Right lobe of liver (tissue), 4 donors: ENCODE measurements around the gene FER1L5.

Experiments
- POLR2A ChIP-seq: fragments of 450-650 bp; IDR thresholded peaks from one replicate; pipeline ENCODE4 v1.6.1; 2017; ENCODE audit warnings: antibody characterized with exemption, mild to moderate bottlenecking
- TF ChIP-seq, protein P1 (sequence below), 4 donors: fragments of 200-600 bp in 3 of 4; fragments of 450-650 bp in 1 of 4; IDR thresholded peaks; one replicate each; pipeline versions ENCODE4 v1.5.1 to v1.8.0; 2016 to 2022; ENCODE audit warnings: antibody characterized with exemption in 4 of 4, mild to moderate bottlenecking in 2 of 4
- donor health status: DM: no; HTN: no; CAD: no.
- donor health status: DM: no; HTN: no; CAD: no.
- donor health status: DM: no; HTN: yes; CAD: no.

DNA sequence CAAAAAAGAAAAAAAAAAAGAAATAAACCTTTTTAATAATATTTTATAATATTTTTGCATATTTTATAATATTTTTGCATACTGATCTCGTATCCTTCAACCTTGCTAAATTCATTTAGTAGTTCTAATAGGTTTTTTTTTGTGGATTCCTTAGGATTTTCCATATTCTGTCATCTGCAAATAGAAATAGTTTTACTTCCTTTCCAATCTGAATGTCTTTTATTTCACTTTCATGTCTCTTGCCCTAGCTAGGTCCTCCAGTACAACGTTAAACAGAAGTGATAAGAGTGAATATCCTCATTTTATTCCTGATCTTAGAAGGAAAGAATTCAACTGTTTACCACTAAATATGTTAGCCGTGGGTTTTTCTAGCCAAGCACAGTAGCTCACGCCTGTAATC lies 83.6 kb downstream of the FER1L5 start:
- TF ChIP-seq, protein P1, sequence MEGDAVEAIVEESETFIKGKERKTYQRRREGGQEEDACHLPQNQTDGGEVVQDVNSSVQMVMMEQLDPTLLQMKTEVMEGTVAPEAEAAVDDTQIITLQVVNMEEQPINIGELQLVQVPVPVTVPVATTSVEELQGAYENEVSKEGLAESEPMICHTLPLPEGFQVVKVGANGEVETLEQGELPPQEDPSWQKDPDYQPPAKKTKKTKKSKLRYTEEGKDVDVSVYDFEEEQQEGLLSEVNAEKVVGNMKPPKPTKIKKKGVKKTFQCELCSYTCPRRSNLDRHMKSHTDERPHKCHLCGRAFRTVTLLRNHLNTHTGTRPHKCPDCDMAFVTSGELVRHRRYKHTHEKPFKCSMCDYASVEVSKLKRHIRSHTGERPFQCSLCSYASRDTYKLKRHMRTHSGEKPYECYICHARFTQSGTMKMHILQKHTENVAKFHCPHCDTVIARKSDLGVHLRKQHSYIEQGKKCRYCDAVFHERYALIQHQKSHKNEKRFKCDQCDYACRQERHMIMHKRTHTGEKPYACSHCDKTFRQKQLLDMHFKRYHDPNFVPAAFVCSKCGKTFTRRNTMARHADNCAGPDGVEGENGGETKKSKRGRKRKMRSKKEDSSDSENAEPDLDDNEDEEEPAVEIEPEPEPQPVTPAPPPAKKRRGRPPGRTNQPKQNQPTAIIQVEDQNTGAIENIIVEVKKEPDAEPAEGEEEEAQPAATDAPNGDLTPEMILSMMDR (IDR thresholded peaks at IDR 0.05): no peak
- TF ChIP-seq POLR2A: no peak
